GM18861 (cell line): ENCODE results near the gene CA12.
"Not testable (repeated sequence)": the region's sequence is repeated elsewhere in the genome, so short reads cannot be mapped to it uniquely, and the experiment has no call there.

Experiments
- ATAC-seq: cut with Tn5 transposase; IDR thresholded peaks from one replicate; pipeline ENCODE4 v1.9.1; 2021; ENCODE audit not compliant: unreplicated experiment

CA12 gene

GRCh38 chr15:63381301-63382204 lies at the start of gene CA12:
Gene CA12, minus strand, starts transcription at chr15:63381846. Its CDS starts 126 bp downstream, at chr15:63381720.
- ATAC-seq: no peak

GRCh38 chr15:63430766-63431451 lies 49.3 kb upstream of the CA12 start:
- no peak for ATAC-seq

GRCh38 chr15:63426552-63426951 lies 44.9 kb upstream of the CA12 start:
- no peak for ATAC-seq

GRCh38 chr15:63425426-63425985 lies 43.9 kb upstream of the CA12 start:
- no peak for ATAC-seq

- ATAC-seq: no peak
These were observed 41.4 kb upstream of the CA12 start for GRCh38 chr15:63422891-63423590.

GRCh38 chr15:63421433-63421832 lies 39.8 kb upstream of the CA12 start:
- ATAC-seq: no peak

GRCh38 chr15:63420333-63420747 lies 38.7 kb upstream of the CA12 start:
- ATAC-seq: no peak

GRCh38 chr15:63418811-63419210 lies 37.2 kb upstream of the CA12 start:
- ATAC-seq: no peak

- no peak for ATAC-seq
These were observed 36.1 kb upstream of the CA12 start for GRCh38 chr15:63417721-63418120.

GRCh38 chr15:63417274-63417673 lies 35.6 kb upstream of the CA12 start:
- not testable (repeated sequence) for ATAC-seq

GRCh38 chr15:63414474-63415120 lies 33.0 kb upstream of the CA12 start:
- ATAC-seq: no peak

- no peak for ATAC-seq
These were observed 30.9 kb upstream of the CA12 start for GRCh38 chr15:63412551-63412950.

- no peak for ATAC-seq
These were observed 30.2 kb upstream of the CA12 start for GRCh38 chr15:63411866-63412265.

- no peak for ATAC-seq
These were observed 27.5 kb upstream of the CA12 start for GRCh38 chr15:63409179-63409578.

- ATAC-seq: no peak
These were observed 26.9 kb upstream of the CA12 start for GRCh38 chr15:63408524-63408923.

- ATAC-seq: no peak
These were observed 26.0 kb upstream of the CA12 start for GRCh38 chr15:63407612-63408011.

- ATAC-seq: no peak
These were observed 24.2 kb upstream of the CA12 start for GRCh38 chr15:63405683-63406390.

- ATAC-seq: no peak
These were observed 23.5 kb upstream of the CA12 start for GRCh38 chr15:63405159-63405558.

- no peak for ATAC-seq
These were observed 21.8 kb upstream of the CA12 start for GRCh38 chr15:63403254-63403945.
